Gastrocnemius medialis (tissue), 4 donors: ENCODE data around the gene TRAIP.

ENCODE experiments used
- POLR2A ChIP-seq, 2 donors: fragments of 450-650 bp; IDR thresholded peaks; one replicate each; pipeline ENCODE4 v1.6.1; 2017; ENCODE audit warnings: antibody characterized with exemption in 2 of 2, mild to moderate bottlenecking in 2 of 2, moderate library complexity in 2 of 2
- TF ChIP-seq, protein P1 (sequence below), 5 experiments: fragments of 450-650 bp in 3 of 5; fragments of 200-600 bp in 2 of 5; sonication (generic) in 2 of 5; IDR thresholded peaks in 4 of 5; conservative IDR thresholded peaks in 1 of 5; 1 replicate in 4 of 5; 2 replicates in 1 of 5; pipeline ENCODE4 v1.5.1; 2016 to 2019; ENCODE audit warnings: antibody characterized with exemption in 5 of 5, mild to moderate bottlenecking in 3 of 5, moderate library complexity in 3 of 5

DNA sequence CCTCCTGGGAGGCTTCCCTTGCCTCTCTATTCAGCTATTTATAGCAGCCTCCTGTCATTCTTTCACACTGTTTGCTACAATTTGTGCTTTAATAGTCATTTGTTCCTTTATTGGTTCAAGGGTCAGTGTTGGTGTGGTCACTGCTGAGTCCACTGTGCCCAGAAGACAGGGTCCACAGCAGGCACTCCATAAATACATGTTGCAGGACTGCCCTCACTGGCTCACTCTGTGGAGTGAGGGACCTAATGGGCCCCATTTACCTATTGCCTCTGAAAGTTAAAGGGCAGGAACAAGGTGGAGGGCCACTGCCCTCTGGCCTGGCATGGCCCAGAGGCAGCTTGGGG, 30.5 kb upstream of the TRAIP start:
- TF ChIP-seq, protein P1, sequence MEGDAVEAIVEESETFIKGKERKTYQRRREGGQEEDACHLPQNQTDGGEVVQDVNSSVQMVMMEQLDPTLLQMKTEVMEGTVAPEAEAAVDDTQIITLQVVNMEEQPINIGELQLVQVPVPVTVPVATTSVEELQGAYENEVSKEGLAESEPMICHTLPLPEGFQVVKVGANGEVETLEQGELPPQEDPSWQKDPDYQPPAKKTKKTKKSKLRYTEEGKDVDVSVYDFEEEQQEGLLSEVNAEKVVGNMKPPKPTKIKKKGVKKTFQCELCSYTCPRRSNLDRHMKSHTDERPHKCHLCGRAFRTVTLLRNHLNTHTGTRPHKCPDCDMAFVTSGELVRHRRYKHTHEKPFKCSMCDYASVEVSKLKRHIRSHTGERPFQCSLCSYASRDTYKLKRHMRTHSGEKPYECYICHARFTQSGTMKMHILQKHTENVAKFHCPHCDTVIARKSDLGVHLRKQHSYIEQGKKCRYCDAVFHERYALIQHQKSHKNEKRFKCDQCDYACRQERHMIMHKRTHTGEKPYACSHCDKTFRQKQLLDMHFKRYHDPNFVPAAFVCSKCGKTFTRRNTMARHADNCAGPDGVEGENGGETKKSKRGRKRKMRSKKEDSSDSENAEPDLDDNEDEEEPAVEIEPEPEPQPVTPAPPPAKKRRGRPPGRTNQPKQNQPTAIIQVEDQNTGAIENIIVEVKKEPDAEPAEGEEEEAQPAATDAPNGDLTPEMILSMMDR (IDR thresholded peaks at IDR 0.05 in 4 of 5, conservative IDR thresholded peaks at IDR 0.05 in 1 of 5): no peak
- TF ChIP-seq POLR2A (IDR thresholded peaks at IDR 0.05): no peak
